Fibroblast of skin of abdomen (primary cell): Measurements from ENCODE around the gene BICD1.
A peak's percentile ranks its signal among the peaks of the same experiment; 100 is the strongest.

Experiments
- DNase-seq: peaks from one replicate; pipeline ENCODE4 v3.0.0-alpha.2; 2013

Gene BICD1

GRCh38 chr12:32285021-32285420 is 178.4 kb downstream of the BICD1 start:
- DNase-seq: no peak

GRCh38 chr12:32285489-32285888 is 178.8 kb downstream of the BICD1 start:
- DNase-seq: no peak

GRCh38 chr12:32290411-32290810 is 183.8 kb downstream of the BICD1 start:
- no peak for DNase-seq

- DNase-seq: no peak
Measured at GRCh38 chr12:32292151-32292550, 185.5 kb downstream of the BICD1 start.

GRCh38 chr12:32293808-32294419 is 187.3 kb downstream of the BICD1 start:
- DNase-seq: no peak

- no peak for DNase-seq
Measured at GRCh38 chr12:32296567-32296966, 189.9 kb downstream of the BICD1 start.

- DNase-seq: peak; percentile 51
Measured at GRCh38 chr12:32298917-32299316, 192.3 kb downstream of the BICD1 start.

GRCh38 chr12:32301216-32301615 is 194.6 kb downstream of the BICD1 start:
- no peak for DNase-seq

GRCh38 chr12:32302218-32303173 is 195.8 kb downstream of the BICD1 start:
- DNase-seq: no peak

- DNase-seq: peak; percentile 49
Measured at GRCh38 chr12:32303174-32303549, 196.5 kb downstream of the BICD1 start.

- DNase-seq: peak; percentile 22
Measured at GRCh38 chr12:32305163-32305562, 198.5 kb downstream of the BICD1 start.

GRCh38 chr12:32307326-32307725 is 200.7 kb downstream of the BICD1 start:
- no peak for DNase-seq

GRCh38 chr12:32309811-32310736 is 203.4 kb downstream of the BICD1 start:
- DNase-seq: no peak

GRCh38 chr12:32312049-32312670 is 205.5 kb downstream of the BICD1 start:
- DNase-seq: peak; percentile 63

- DNase-seq: no peak
Measured at GRCh38 chr12:32322354-32322753, 215.7 kb downstream of the BICD1 start.

GRCh38 chr12:32331133-32331532 is 224.5 kb downstream of the BICD1 start:
- DNase-seq: no peak

GRCh38 chr12:32332446-32332845 is 225.8 kb downstream of the BICD1 start:
- no peak for DNase-seq

- DNase-seq: no peak
Measured at GRCh38 chr12:32334371-32334777, 227.7 kb downstream of the BICD1 start.

- DNase-seq: no peak
Measured at GRCh38 chr12:32336261-32336660, 229.6 kb downstream of the BICD1 start.

- DNase-seq: no peak
Measured at GRCh38 chr12:32343496-32343895, 236.8 kb downstream of the BICD1 start.

GRCh38 chr12:32344047-32344446 is 237.4 kb downstream of the BICD1 start:
- DNase-seq: no peak

GRCh38 chr12:32353540-32353939 is 246.9 kb downstream of the BICD1 start:
- no peak for DNase-seq
